Hindlimb muscle (tissue), 1 donor: Measurements from ENCODE around the gene C8B. TPM values are rescaled to one million over a fixed set of nuclear protein-coding genes. Genes with fewer than 3 reads are reported as not detected.

ENCODE experiments used
- DNase-seq: peaks from one replicate; pipeline ENCODE4 v3.0.0-alpha.2; 2013
- polyA plus RNA-seq: library from polyadenylated mRNA; unstranded; fragments of 120-200 nt; gene quantifications from one replicate; pipeline ENCODE4 v1.2.1, GENCODE V29; 2013; ENCODE audit not compliant: insufficient read length

C8B gene
- polyA plus RNA-seq, 1 donor: not detected

- no peak for DNase-seq
Observed at GRCh38 chr1:56897150-56898004, 68.4 kb downstream of the C8B start.

GRCh38 chr1:56894014-56894413 is 71.8 kb downstream of the C8B start:
- no peak for DNase-seq

GRCh38 chr1:56890229-56890628 is 75.6 kb downstream of the C8B start:
- DNase-seq: no peak

DNA sequence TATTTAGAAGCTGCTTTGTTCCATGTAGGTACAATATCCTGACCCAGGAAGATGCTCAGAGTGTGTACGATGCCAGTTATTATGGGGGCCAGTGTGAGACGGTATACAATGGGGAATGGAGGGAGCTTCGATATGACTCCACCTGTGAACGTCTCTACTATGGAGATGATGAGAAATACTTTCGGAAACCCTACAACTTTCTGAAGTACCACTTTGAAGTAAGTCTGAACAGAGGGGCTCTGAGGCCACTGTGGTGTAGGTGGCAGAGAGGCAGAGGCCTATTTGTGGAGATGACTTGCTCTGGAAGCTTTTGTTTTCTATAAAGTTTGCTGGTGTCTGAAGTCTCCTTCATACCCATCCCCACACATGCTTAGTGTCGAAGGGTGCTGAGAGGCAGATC is 84.4 kb downstream of the C8B start:
- no peak for DNase-seq

DNA sequence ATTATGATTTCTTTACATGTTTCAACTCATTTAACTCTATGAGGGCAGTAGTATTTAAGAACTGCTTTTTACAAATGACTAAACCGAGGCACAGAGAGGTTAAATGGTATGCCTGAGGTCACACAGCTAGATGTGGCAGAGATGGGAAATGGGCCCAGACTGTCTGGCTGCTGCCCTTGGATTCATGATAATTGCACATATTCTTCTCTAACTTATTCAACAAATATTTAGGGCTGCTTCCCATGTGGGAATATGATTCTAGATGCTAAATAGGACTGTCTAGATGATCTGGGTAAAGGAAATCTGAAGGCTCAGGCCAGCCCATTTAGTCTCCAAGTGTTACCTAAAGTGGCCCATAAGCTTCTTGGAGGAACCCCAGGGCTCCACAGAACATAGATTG is 85.0 kb downstream of the C8B start:
- DNase-seq: no peak

Other genes with a start within 250 kb of the C8B start
- gene FYB2, start 146.6 kb downstream of the C8B start, polyA plus RNA-seq: 0.59 TPM
- not detected for gene C8A, start 111.2 kb downstream of the C8B start, polyA plus RNA-seq